Astrocyte (in vitro differentiated cells and primary cell): ENCODE measurements around the gene KRT23. TPM values are rescaled to one million over a fixed set of nuclear protein-coding genes. Genes with fewer than 3 reads are reported as not detected.
A peak's percentile ranks its signal among the peaks of the same experiment; 100 is the strongest.

Experiments used
- DNase-seq: peaks from one replicate; pipeline ENCODE4 v3.0.0-alpha.2; 2010; ENCODE audit warnings: low read depth
- FAIRE-seq: peaks from 2 replicates; lab custom pipeline; 2011; peaks lifted over from hg19 to GRCh38; lab: Jason Lieb, UNC
- H2AFZ ChIP-seq: 2 replicates; pipeline ENCODE4 v1.6.0; 2012; ENCODE audit warnings: low read depth, low read length, inconsistent platforms
- H3K27ac ChIP-seq: 2 replicates; pipeline ENCODE4 v1.5.1; 2011; ENCODE audit warnings: low read depth, low read length, inconsistent platforms
- H3K27me3 ChIP-seq: 2 replicates; pipeline ENCODE4 v1.6.0; 2011; ENCODE audit warnings: low read length, inconsistent platforms; ENCODE audit not compliant: insufficient read depth
- H3K36me3 ChIP-seq: 2 replicates; pipeline ENCODE4 v1.5.1; 2011; ENCODE audit warnings: low read length, inconsistent platforms; ENCODE audit not compliant: insufficient read depth
- H3K4me1 ChIP-seq: 2 replicates; pipeline ENCODE4 v1.5.1; 2011; ENCODE audit warnings: low read length, inconsistent platforms; ENCODE audit not compliant: insufficient read depth
- H3K4me2 ChIP-seq: 2 replicates; pipeline ENCODE4 v1.6.0; 2012; ENCODE audit warnings: low read length, inconsistent platforms
- H3K4me3 ChIP-seq: 2 replicates; pipeline ENCODE4 v1.5.1; 2011; ENCODE audit warnings: low read depth, mild to moderate bottlenecking, low read length, inconsistent platforms; ENCODE audit not compliant: insufficient read depth
- H3K79me2 ChIP-seq: 2 replicates; pipeline ENCODE4 v1.6.0; 2012; ENCODE audit warnings: mild to moderate bottlenecking, low read length, inconsistent platforms; ENCODE audit not compliant: insufficient read depth
- H3K9ac ChIP-seq: 2 replicates; pipeline ENCODE4 v1.6.0; 2012; ENCODE audit warnings: mild to moderate bottlenecking, low read length, inconsistent platforms
- H3K9me3 ChIP-seq: 2 replicates; pipeline ENCODE4 v1.5.1; 2012; ENCODE audit warnings: low read depth, mild to moderate bottlenecking, low read length, inconsistent platforms; ENCODE audit not compliant: insufficient read depth
- H4K20me1 ChIP-seq: 2 replicates; pipeline ENCODE4 v1.6.0; 2012; ENCODE audit warnings: low read length, inconsistent platforms; ENCODE audit not compliant: insufficient read depth
- H3K27ac Mint-ChIP-seq: one replicate; pipeline ENCODE4 v1.8.0; 2021; ENCODE audit warnings: mild to moderate bottlenecking, mixed read lengths; ENCODE audit not compliant: unreplicated experiment
- H3K27me3 Mint-ChIP-seq: one replicate; pipeline ENCODE4 v1.8.0; 2021; ENCODE audit warnings: low read depth, mixed read lengths; ENCODE audit not compliant: unreplicated experiment
- H3K36me3 Mint-ChIP-seq: one replicate; pipeline ENCODE4 v1.8.0; 2021; ENCODE audit warnings: low read depth, mixed read lengths; ENCODE audit not compliant: unreplicated experiment
- H3K4me1 Mint-ChIP-seq: one replicate; pipeline ENCODE4 v1.8.0; 2021; ENCODE audit warnings: low read depth, mixed read lengths; ENCODE audit not compliant: unreplicated experiment
- H3K4me3 Mint-ChIP-seq: one replicate; pipeline ENCODE4 v1.8.0; 2021; ENCODE audit warnings: mild to moderate bottlenecking, moderate library complexity, mixed read lengths; ENCODE audit not compliant: unreplicated experiment
- H3K9me3 Mint-ChIP-seq: one replicate; pipeline ENCODE4 v1.8.0; 2021; ENCODE audit warnings: mild to moderate bottlenecking, mixed read lengths; ENCODE audit not compliant: unreplicated experiment
- EZH2 ChIP-seq: IDR thresholded peaks from 2 replicates; pipeline ENCODE4 v1.6.1; 2012; ENCODE audit warnings: mild to moderate bottlenecking, low read length, inconsistent platforms; ENCODE audit not compliant: insufficient read depth
- total RNA-seq: library from RNA; stranded (reverse); gene quantifications from 2 replicates; pipeline ENCODE4 v1.2.1, GENCODE V29; 2021
- TF ChIP-seq, protein P1 (sequence below): IDR thresholded peaks from 2 replicates; pipeline ENCODE4 v1.5.1; 2011; ENCODE audit warnings: low read depth, mild to moderate bottlenecking, inconsistent platforms, low read length, moderate library complexity; ENCODE audit not compliant: insufficient read depth

The KRT23 gene
- total RNA-seq, 1 donor from 2014 or later, result not detected

DNA sequence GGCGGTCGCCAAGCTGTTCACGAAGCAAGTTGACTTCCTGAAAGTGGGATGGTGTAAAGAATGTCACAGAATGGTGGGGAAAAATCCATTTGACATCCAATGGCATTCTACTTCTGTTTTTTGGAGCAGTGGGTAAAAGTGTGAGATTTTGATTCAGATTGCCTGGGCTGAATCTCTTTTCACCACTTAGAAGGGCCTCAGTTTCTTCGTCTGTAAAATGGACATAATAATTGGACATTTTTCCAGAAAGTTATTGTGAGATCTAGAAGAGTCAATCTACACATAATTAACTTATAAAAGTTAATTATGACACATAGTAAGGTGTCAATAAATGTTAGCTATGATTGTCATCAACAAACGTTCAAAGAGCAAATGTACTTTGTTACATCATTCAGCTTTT is 43.7 kb upstream of the KRT23 start:
- TF ChIP-seq, protein P1, sequence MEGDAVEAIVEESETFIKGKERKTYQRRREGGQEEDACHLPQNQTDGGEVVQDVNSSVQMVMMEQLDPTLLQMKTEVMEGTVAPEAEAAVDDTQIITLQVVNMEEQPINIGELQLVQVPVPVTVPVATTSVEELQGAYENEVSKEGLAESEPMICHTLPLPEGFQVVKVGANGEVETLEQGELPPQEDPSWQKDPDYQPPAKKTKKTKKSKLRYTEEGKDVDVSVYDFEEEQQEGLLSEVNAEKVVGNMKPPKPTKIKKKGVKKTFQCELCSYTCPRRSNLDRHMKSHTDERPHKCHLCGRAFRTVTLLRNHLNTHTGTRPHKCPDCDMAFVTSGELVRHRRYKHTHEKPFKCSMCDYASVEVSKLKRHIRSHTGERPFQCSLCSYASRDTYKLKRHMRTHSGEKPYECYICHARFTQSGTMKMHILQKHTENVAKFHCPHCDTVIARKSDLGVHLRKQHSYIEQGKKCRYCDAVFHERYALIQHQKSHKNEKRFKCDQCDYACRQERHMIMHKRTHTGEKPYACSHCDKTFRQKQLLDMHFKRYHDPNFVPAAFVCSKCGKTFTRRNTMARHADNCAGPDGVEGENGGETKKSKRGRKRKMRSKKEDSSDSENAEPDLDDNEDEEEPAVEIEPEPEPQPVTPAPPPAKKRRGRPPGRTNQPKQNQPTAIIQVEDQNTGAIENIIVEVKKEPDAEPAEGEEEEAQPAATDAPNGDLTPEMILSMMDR, result no peak
- no peak for TF ChIP-seq EZH2
- FAIRE-seq (no peak), DNase-seq (no peak)
- Mint-ChIP-seq H3K36me3 (no peaks in the 10 kb centered on the region), H3K4me1 (no peaks in the 10 kb centered on the region), H3K27me3 (peaks cover 1% of the 10 kb centered on the region), H3K9me3 (no peaks in the 10 kb centered on the region), H3K27ac (no peak overlapping the region), H3K4me3 (no peak overlapping the region)
- peak overlapping the region; percentile 58 for H2AFZ ChIP-seq
- H3K27me3 ChIP-seq, result no peaks in the 10 kb centered on the region
- no peaks in the 10 kb centered on the region for H3K4me1 ChIP-seq
- H3K79me2 ChIP-seq, result no peaks in the 10 kb centered on the region
- H3K9ac ChIP-seq, result no peak overlapping the region
- no peaks in the 10 kb centered on the region for H4K20me1 ChIP-seq
- H3K9me3 ChIP-seq, result no peaks in the 10 kb centered on the region
- H3K36me3 ChIP-seq, result no peaks in the 10 kb centered on the region
- H3K4me2 ChIP-seq, result peak overlapping the region; percentile 11
- H3K4me3 ChIP-seq, result no peak overlapping the region
- no peak overlapping the region for H3K27ac ChIP-seq

- H3K4me3 ChIP-seq, result no peak overlapping the region
- H3K9me3 ChIP-seq, result no peaks in the 10 kb centered on the region
- no peak overlapping the region for H3K27ac Mint-ChIP-seq
- H3K4me2 ChIP-seq, result peak overlapping the region; percentile 11
- no peaks in the 10 kb centered on the region for H3K27me3 ChIP-seq
- H3K36me3 ChIP-seq, result no peaks in the 10 kb centered on the region
- no peaks in the 10 kb centered on the region for H3K9me3 Mint-ChIP-seq
- TF ChIP-seq, protein P1, result no peak
- no peak for TF ChIP-seq EZH2
- no peaks in the 10 kb centered on the region for H3K36me3 Mint-ChIP-seq
- peak; percentile 40 for DNase-seq
- peak; percentile 47 for FAIRE-seq
- no peaks in the 10 kb centered on the region for H3K79me2 ChIP-seq
- no peak overlapping the region for H3K9ac ChIP-seq
- H3K4me3 Mint-ChIP-seq, result no peak overlapping the region
- H3K4me1 ChIP-seq, result no peaks in the 10 kb centered on the region
- no peak overlapping the region for H3K27ac ChIP-seq
- H3K4me1 Mint-ChIP-seq, result no peaks in the 10 kb centered on the region
- peak overlapping the region; percentile 58 for H2AFZ ChIP-seq
- no peaks in the 10 kb centered on the region for H4K20me1 ChIP-seq
- H3K27me3 Mint-ChIP-seq, result peaks cover 1% of the 10 kb centered on the region
These were observed 43.1 kb upstream of the KRT23 start for GRCh38 chr17:40980596-40980995.

DNA sequence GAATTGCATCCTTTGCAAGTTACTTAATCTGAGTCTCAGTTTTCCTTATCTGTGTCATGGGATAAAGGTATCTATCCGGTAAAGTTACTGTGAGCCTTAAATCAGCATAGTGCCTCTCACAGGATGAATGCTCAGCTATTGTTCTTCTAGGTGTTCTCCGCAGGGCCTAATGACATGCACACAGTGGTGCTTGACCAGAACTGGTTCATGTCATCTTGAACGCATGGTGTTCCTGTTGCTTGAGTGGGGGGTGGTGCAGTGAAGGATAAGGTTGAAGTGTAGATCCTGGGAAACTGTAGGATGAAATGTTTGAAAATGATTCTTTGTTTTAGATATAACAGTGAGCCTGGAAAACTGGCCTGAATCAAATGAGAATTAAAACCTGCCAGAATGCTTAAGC is 42.7 kb upstream of the KRT23 start:
- Mint-ChIP-seq H3K9me3 (no peaks in the 10 kb centered on the region), H3K27me3 (peaks cover 1% of the 10 kb centered on the region), H3K4me3 (no peak overlapping the region), H3K36me3 (no peaks in the 10 kb centered on the region), H3K27ac (no peak overlapping the region), H3K4me1 (no peaks in the 10 kb centered on the region)
- H2AFZ ChIP-seq, result no peak overlapping the region
- H3K79me2 ChIP-seq, result no peaks in the 10 kb centered on the region
- no peaks in the 10 kb centered on the region for H3K4me1 ChIP-seq
- no peaks in the 10 kb centered on the region for H3K9me3 ChIP-seq
- H3K4me3 ChIP-seq, result no peak overlapping the region
- TF ChIP-seq, protein P1, result no peak
- no peak for TF ChIP-seq EZH2
- no peaks in the 10 kb centered on the region for H4K20me1 ChIP-seq
- DNase-seq, result no peak
- H3K27ac ChIP-seq, result no peak overlapping the region
- FAIRE-seq, result no peak
- no peak overlapping the region for H3K4me2 ChIP-seq
- no peak overlapping the region for H3K9ac ChIP-seq
- H3K27me3 ChIP-seq, result no peaks in the 10 kb centered on the region
- no peaks in the 10 kb centered on the region for H3K36me3 ChIP-seq
